Osteoblast (primary cell): ENCODE measurements around the gene MAGI1. TPM values are rescaled to one million over a fixed set of nuclear protein-coding genes. Genes with fewer than 3 reads are reported as not detected.

Experiments
- DNase-seq: peaks from one replicate; pipeline ENCODE4 v3.0.0; 2011; ENCODE audit warnings: low spot score, mixed read lengths; ENCODE audit not compliant: insufficient read length; ENCODE audit errors: missing footprints
- H2AFZ ChIP-seq: 2 replicates; pipeline ENCODE4 v1.6.0; 2011; ENCODE audit warnings: mild to moderate bottlenecking, low read length
- H3K27ac ChIP-seq: 2 replicates; pipeline ENCODE4 v1.5.1; 2011; ENCODE audit warnings: mild to moderate bottlenecking, low read depth, low read length, moderate library complexity
- H3K27me3 ChIP-seq: 2 replicates; pipeline ENCODE4 v1.6.0; 2012; ENCODE audit warnings: mild to moderate bottlenecking, control low read depth, inconsistent platforms, low read length, moderate library complexity; ENCODE audit not compliant: insufficient read depth
- H3K36me3 ChIP-seq: 2 replicates; pipeline ENCODE4 v1.5.1; 2011; ENCODE audit warnings: mild to moderate bottlenecking, low read length, control low read depth, moderate library complexity; ENCODE audit not compliant: insufficient read depth
- H3K4me1 ChIP-seq: 2 replicates; pipeline ENCODE4 v1.5.1; 2011; ENCODE audit warnings: mild to moderate bottlenecking, low read length, control low read depth, moderate library complexity; ENCODE audit not compliant: insufficient read depth
- H3K4me2 ChIP-seq: 2 replicates; pipeline ENCODE4 v1.6.0; 2011; ENCODE audit warnings: mild to moderate bottlenecking, low read length; ENCODE audit not compliant: insufficient read depth
- H3K4me3 ChIP-seq: fragments of 200-600 bp; sonication (generic); 3 replicates; pipeline ENCODE4 v1.5.1; 2012; ENCODE audit warnings: mild to moderate bottlenecking, low read length, inconsistent platforms; ENCODE audit not compliant: insufficient read depth
- H3K79me2 ChIP-seq: 2 replicates; pipeline ENCODE4 v1.6.0; 2012; ENCODE audit warnings: mild to moderate bottlenecking, low read length, control low read depth, inconsistent platforms; ENCODE audit not compliant: insufficient read depth
- H3K9me3 ChIP-seq: 2 replicates; pipeline ENCODE4 v1.5.1; 2011; ENCODE audit warnings: low read depth, low read length, control low read depth
- H4K20me1 ChIP-seq: 2 replicates; pipeline ENCODE4 v1.6.0; 2012; ENCODE audit warnings: mild to moderate bottlenecking, low read length, control low read depth; ENCODE audit not compliant: insufficient read depth
- CTCF ChIP-seq: IDR thresholded peaks from 2 replicates; pipeline ENCODE4 v1.5.1; 2011; ENCODE audit warnings: mild to moderate bottlenecking, low read depth, low read length, moderate library complexity; ENCODE audit errors: extremely low read depth
- total RNA-seq: library from RNA; depleted of rRNA; stranded (reverse); fragments of >200 nt; gene quantifications from 2 replicates; pipeline ENCODE4 v1.2.3, GENCODE V29; 2012

MAGI1 gene
- total RNA-seq, 1 donor: 66.6 TPM

- H3K9me3 ChIP-seq: no peaks in the 10 kb centered on the region
- TF ChIP-seq CTCF: no peak
- peaks cover 37% of the 10 kb centered on the region for H4K20me1 ChIP-seq
- no peak overlapping the region for H2AFZ ChIP-seq
- no peak for DNase-seq
- no peaks in the 10 kb centered on the region for H3K36me3 ChIP-seq
- H3K79me2 ChIP-seq: peaks cover 65% of the 10 kb centered on the region
- H3K27ac ChIP-seq: no peak overlapping the region
- H3K4me1 ChIP-seq: peaks cover 8% of the 10 kb centered on the region
- no peak overlapping the region for H3K4me3 ChIP-seq
- H3K4me2 ChIP-seq: no peak overlapping the region
- H3K27me3 ChIP-seq: no peaks in the 10 kb centered on the region
Observed at GRCh38 chr3:65971293-65972252, 67.1 kb downstream of the MAGI1 start.

- no peaks in the 10 kb centered on the region for H3K27me3 ChIP-seq
- no peak overlapping the region for H2AFZ ChIP-seq
- H3K4me1 ChIP-seq: peaks cover 11% of the 10 kb centered on the region
- peaks cover 50% of the 10 kb centered on the region for H4K20me1 ChIP-seq
- no peak overlapping the region for H3K4me3 ChIP-seq
- H3K9me3 ChIP-seq: no peaks in the 10 kb centered on the region
- no peak overlapping the region for H3K27ac ChIP-seq
- no peaks in the 10 kb centered on the region for H3K36me3 ChIP-seq
- TF ChIP-seq CTCF: no peak
- no peak overlapping the region for H3K4me2 ChIP-seq
- H3K79me2 ChIP-seq: peaks cover 60% of the 10 kb centered on the region
- DNase-seq: no peak
Observed at GRCh38 chr3:65968996-65969395, 69.7 kb downstream of the MAGI1 start.

GRCh38 chr3:65967451-65967850 lies 71.3 kb downstream of the MAGI1 start:
- Histone ChIP-seq H3K9me3 (no peaks in the 10 kb centered on the region), H3K27ac (no peak overlapping the region), H3K36me3 (no peaks in the 10 kb centered on the region), H2AFZ (no peak overlapping the region), H3K4me1 (peaks cover 20% of the 10 kb centered on the region), H3K79me2 (peaks cover 57% of the 10 kb centered on the region), H3K27me3 (no peaks in the 10 kb centered on the region), H3K4me2 (no peak overlapping the region), H3K4me3 (no peak overlapping the region), H4K20me1 (peaks cover 54% of the 10 kb centered on the region)
- no peak for TF ChIP-seq CTCF
- no peak for DNase-seq

- Histone ChIP-seq H2AFZ (no peak overlapping the region), H3K27me3 (no peaks in the 10 kb centered on the region), H3K4me1 (peaks cover 21% of the 10 kb centered on the region), H3K4me3 (no peak overlapping the region), H4K20me1 (peaks cover 37% of the 10 kb centered on the region), H3K79me2 (peaks cover 60% of the 10 kb centered on the region), H3K4me2 (no peak overlapping the region), H3K36me3 (no peaks in the 10 kb centered on the region), H3K9me3 (no peaks in the 10 kb centered on the region), H3K27ac (no peak overlapping the region)
- DNase-seq: no peak
- TF ChIP-seq CTCF: no peak
Observed at GRCh38 chr3:65964838-65965237, 73.9 kb downstream of the MAGI1 start.
